ENCODE measurements around the gene JAZF1.

The JAZF1 gene

GRCh38 chr7:27998382-27998781 lies 182.2 kb downstream of the JAZF1 start:
- no peak for DNase-seq

- no peak for DNase-seq
Measured at GRCh38 chr7:27997188-27997707, 183.3 kb downstream of the JAZF1 start.

GRCh38 chr7:27996141-27996540 lies 184.5 kb downstream of the JAZF1 start:
- no peak for DNase-seq

- no peak for DNase-seq
Measured at GRCh38 chr7:27995228-27995627, 185.4 kb downstream of the JAZF1 start.

GRCh38 chr7:27994639-27995038 lies 186.0 kb downstream of the JAZF1 start:
- DNase-seq = no peak

GRCh38 chr7:27992755-27993493 lies 187.7 kb downstream of the JAZF1 start:
- DNase-seq = peak; percentile 42

GRCh38 chr7:27992097-27992496 lies 188.5 kb downstream of the JAZF1 start:
- DNase-seq = no peak

- DNase-seq = no peak
Measured at GRCh38 chr7:27991006-27991528, 189.5 kb downstream of the JAZF1 start.

GRCh38 chr7:27976531-27976930 lies 204.1 kb downstream of the JAZF1 start:
- no peak for DNase-seq

- DNase-seq = peak; percentile 35
Measured at GRCh38 chr7:27973625-27974024, 207.0 kb downstream of the JAZF1 start.

- no peak for DNase-seq
Measured at GRCh38 chr7:27972276-27972675, 208.3 kb downstream of the JAZF1 start.

GRCh38 chr7:27971171-27971812 lies 209.3 kb downstream of the JAZF1 start:
- no peak for DNase-seq

GRCh38 chr7:27970350-27970749 lies 210.2 kb downstream of the JAZF1 start:
- no peak for DNase-seq

GRCh38 chr7:27969346-27969745 lies 211.2 kb downstream of the JAZF1 start:
- DNase-seq = no peak

GRCh38 chr7:27967639-27968038 lies 213.0 kb downstream of the JAZF1 start:
- DNase-seq = no peak

GRCh38 chr7:27966219-27966780 lies 214.3 kb downstream of the JAZF1 start:
- no peak for DNase-seq

- no peak for DNase-seq
Measured at GRCh38 chr7:27965650-27966049, 214.9 kb downstream of the JAZF1 start.

- DNase-seq = no peak
Measured at GRCh38 chr7:27964820-27965219, 215.8 kb downstream of the JAZF1 start.

GRCh38 chr7:27963056-27963455 lies 217.5 kb downstream of the JAZF1 start:
- no peak for DNase-seq

GRCh38 chr7:27962273-27962672 lies 218.3 kb downstream of the JAZF1 start:
- no peak for DNase-seq

GRCh38 chr7:27961255-27961654 lies 219.3 kb downstream of the JAZF1 start:
- no peak for DNase-seq

- no peak for DNase-seq
Measured at GRCh38 chr7:27960415-27960814, 220.2 kb downstream of the JAZF1 start.

GRCh38 chr7:27958933-27959548 lies 221.6 kb downstream of the JAZF1 start:
- no peak for DNase-seq
